PFSK-1 (cell line): ENCODE results near the gene CTDSP2.

Source experiments
- FOXP2 ChIP-seq: optimal IDR thresholded peaks from 2 replicates; pipeline ENCODE3; 2011; ENCODE audit warnings: borderline replicate concordance, control low read depth, inconsistent platforms; ENCODE audit not compliant: insufficient read depth; ENCODE audit errors: extremely low read length, extremely low read depth
- POLR2AphosphoS5 ChIP-seq: IDR thresholded peaks from 2 replicates; pipeline ENCODE4 v1.6.1; 2012; ENCODE audit warnings: low read depth, mild to moderate bottlenecking, control low read depth, low read length, moderate library complexity
- REST ChIP-seq, 2 experiments: IDR thresholded peaks; 2 replicates each; pipeline versions ENCODE4 v1.6.1 to v1.8.0; 2011 to 2012; ENCODE audit warnings: low read depth in 2 of 2, low read length in 2 of 2, control low read depth in 1 of 2, inconsistent platforms in 1 of 2, mild to moderate bottlenecking in 1 of 2, moderate library complexity in 1 of 2; ENCODE audit not compliant: insufficient read depth in 1 of 2
- SIN3A ChIP-seq: IDR thresholded peaks from 2 replicates; pipeline ENCODE4 v1.6.1; 2012; ENCODE audit warnings: mild to moderate bottlenecking, low read length, moderate library complexity, borderline replicate concordance; ENCODE audit not compliant: insufficient read depth
- TAF1 ChIP-seq: IDR thresholded peaks from 2 replicates; pipeline ENCODE4 v1.6.1; 2012; ENCODE audit warnings: low read length, control low read depth, borderline replicate concordance; ENCODE audit not compliant: insufficient read depth

Gene CTDSP2

GRCh38 chr12:57780284-57780897, 66.1 kb downstream of the CTDSP2 start:
- TF ChIP-seq TAF1 (no peak), POLR2AphosphoS5 (no peak), FOXP2 (no peak), SIN3A (no peak), REST (IDR thresholded peaks at IDR 0.05; ENCODE audit: insufficient read depth in 1 of 2, low read depth in 2 of 2, low read length in 2 of 2) (no peak)

- TF ChIP-seq SIN3A = no peak
- TF ChIP-seq TAF1 = no peak
- TF ChIP-seq REST (IDR thresholded peaks at IDR 0.05; ENCODE audit: insufficient read depth in 1 of 2, low read depth in 2 of 2, low read length in 2 of 2) = no peak
- TF ChIP-seq POLR2AphosphoS5 = no peak
- no peak for TF ChIP-seq FOXP2
These were observed 66.8 kb downstream of the CTDSP2 start for GRCh38 chr12:57779736-57780135.

GRCh38 chr12:57777911-57778310, 68.6 kb downstream of the CTDSP2 start:
- TF ChIP-seq POLR2AphosphoS5 = no peak
- TF ChIP-seq SIN3A = no peak
- TF ChIP-seq FOXP2 = no peak
- no peak for TF ChIP-seq TAF1
- no peak for TF ChIP-seq REST (IDR thresholded peaks at IDR 0.05; ENCODE audit: insufficient read depth in 1 of 2, low read depth in 2 of 2, low read length in 2 of 2)

GRCh38 chr12:57777367-57777766, 69.2 kb downstream of the CTDSP2 start:
- no peak for TF ChIP-seq FOXP2
- TF ChIP-seq REST (IDR thresholded peaks at IDR 0.05; ENCODE audit: insufficient read depth in 1 of 2, low read depth in 2 of 2, low read length in 2 of 2) = no peak
- TF ChIP-seq TAF1 = no peak

- TF ChIP-seq SIN3A (no peak), TAF1 (no peak), REST (IDR thresholded peaks at IDR 0.05; ENCODE audit: insufficient read depth in 1 of 2, low read depth in 2 of 2, low read length in 2 of 2) (no peak), POLR2AphosphoS5 (no peak), FOXP2 (no peak)
These were observed 70.3 kb downstream of the CTDSP2 start for GRCh38 chr12:57776247-57776587.
